ENCODE measurements around the gene RPS27L. TPM values are rescaled to one million over a fixed set of nuclear protein-coding genes. Genes with fewer than 3 reads are reported as not detected.

RPS27L gene
- polyA plus RNA-seq (2013, experiment 1 of 2), result 152 TPM
- 151 TPM for polyA plus RNA-seq (2013, experiment 2 of 2)

- Histone ChIP-seq H3K9me3 (ENCODE audit: insufficient read depth, low read depth, low read length) (no peaks in the 10 kb centered on the region), H3K36me3 (ENCODE audit: insufficient read depth, low read length) (peaks cover 35% of the 10 kb centered on the region), H3K27ac (ENCODE audit: low read depth, low read length) (peak within 1 kb of the TSS; percentile 75), H3K4me1 (ENCODE audit: insufficient read depth, low read length) (peaks cover 9% of the 10 kb centered on the region), H3K4me3 (ENCODE audit: low read length) (peak within 1 kb of the TSS; percentile 93), H3K27me3 (ENCODE audit: insufficient read depth, low read length) (no peaks in the 10 kb centered on the region), H3K9ac (ENCODE audit: low read depth, low read length) (peak within 1 kb of the TSS; percentile 88)
- WGBS, result under 1% methylated on average over 59 of the region's 60 CpGs
Observed at GRCh38 chr15:63157118-63157843, at the start of gene RPS27L. Gene RPS27L (minus strand): TSS chr15:63157477. CDS start chr15:63157405, 72 bp downstream.

- no peak overlapping the region for H3K9ac ChIP-seq (ENCODE audit: low read depth, low read length)
- H3K9me3 ChIP-seq (ENCODE audit: insufficient read depth, low read depth, low read length), result no peaks in the 10 kb centered on the region
- H3K4me1 ChIP-seq (ENCODE audit: insufficient read depth, low read length), result peaks cover 20% of the 10 kb centered on the region
- no peak overlapping the region for H3K4me3 ChIP-seq (ENCODE audit: low read length)
- WGBS, result no CpG with 5 or more reads among the region's 2 CpGs
- H3K27me3 ChIP-seq (ENCODE audit: insufficient read depth, low read length), result no peaks in the 10 kb centered on the region
- H3K36me3 ChIP-seq (ENCODE audit: insufficient read depth, low read length), result no peaks in the 10 kb centered on the region
- no peak overlapping the region for H3K27ac ChIP-seq (ENCODE audit: low read depth, low read length)
Observed at GRCh38 chr15:63206079-63206478, 48.8 kb upstream of the RPS27L start.

GRCh38 chr15:63203451-63204090, 46.3 kb upstream of the RPS27L start:
- H3K4me1 ChIP-seq (ENCODE audit: insufficient read depth, low read length), result peaks cover 19% of the 10 kb centered on the region
- 90% methylated on average over 9 of the region's 9 CpGs for WGBS
- H3K27ac ChIP-seq (ENCODE audit: low read depth, low read length), result no peak overlapping the region
- H3K27me3 ChIP-seq (ENCODE audit: insufficient read depth, low read length), result no peaks in the 10 kb centered on the region
- no peaks in the 10 kb centered on the region for H3K36me3 ChIP-seq (ENCODE audit: insufficient read depth, low read length)
- H3K4me3 ChIP-seq (ENCODE audit: low read length), result no peak overlapping the region
- no peak overlapping the region for H3K9ac ChIP-seq (ENCODE audit: low read depth, low read length)
- no peaks in the 10 kb centered on the region for H3K9me3 ChIP-seq (ENCODE audit: insufficient read depth, low read depth, low read length)

- Histone ChIP-seq H3K36me3 (ENCODE audit: insufficient read depth, low read length) (no peaks in the 10 kb centered on the region), H3K27ac (ENCODE audit: low read depth, low read length) (0 out of 2 replicates have a peak overlapping the region, but pooled peaks have one; percentile 15), H3K9me3 (ENCODE audit: insufficient read depth, low read depth, low read length) (no peaks in the 10 kb centered on the region), H3K4me3 (ENCODE audit: low read length) (no peak overlapping the region), H3K9ac (ENCODE audit: low read depth, low read length) (no peak overlapping the region), H3K27me3 (ENCODE audit: insufficient read depth, low read length) (no peaks in the 10 kb centered on the region), H3K4me1 (ENCODE audit: insufficient read depth, low read length) (peaks cover 26% of the 10 kb centered on the region)
- WGBS, result 95% methylated on average over 5 of the region's 5 CpGs
Observed at GRCh38 chr15:63202861-63203260, 45.6 kb upstream of the RPS27L start.

GRCh38 chr15:63200464-63201249, 43.4 kb upstream of the RPS27L start:
- Histone ChIP-seq H3K36me3 (ENCODE audit: insufficient read depth, low read length) (no peaks in the 10 kb centered on the region), H3K4me3 (ENCODE audit: low read length) (no peak overlapping the region), H3K27me3 (ENCODE audit: insufficient read depth, low read length) (no peaks in the 10 kb centered on the region), H3K27ac (ENCODE audit: low read depth, low read length) (no peak overlapping the region), H3K9me3 (ENCODE audit: insufficient read depth, low read depth, low read length) (no peaks in the 10 kb centered on the region), H3K4me1 (ENCODE audit: insufficient read depth, low read length) (peaks cover 48% of the 10 kb centered on the region), H3K9ac (ENCODE audit: low read depth, low read length) (no peak overlapping the region)
- 95% methylated on average over 5 of the region's 5 CpGs for WGBS

- WGBS, result 85% methylated on average over 7 of the region's 8 CpGs
- no peaks in the 10 kb centered on the region for H3K27me3 ChIP-seq (ENCODE audit: insufficient read depth, low read length)
- no peak overlapping the region for H3K9ac ChIP-seq (ENCODE audit: low read depth, low read length)
- peaks cover 61% of the 10 kb centered on the region for H3K4me1 ChIP-seq (ENCODE audit: insufficient read depth, low read length)
- H3K4me3 ChIP-seq (ENCODE audit: low read length), result no peak overlapping the region
- H3K27ac ChIP-seq (ENCODE audit: low read depth, low read length), result no peak overlapping the region
- H3K9me3 ChIP-seq (ENCODE audit: insufficient read depth, low read depth, low read length), result no peaks in the 10 kb centered on the region
- H3K36me3 ChIP-seq (ENCODE audit: insufficient read depth, low read length), result no peaks in the 10 kb centered on the region
Observed at GRCh38 chr15:63198371-63199250, 41.3 kb upstream of the RPS27L start.

GRCh38 chr15:63197626-63198025, 40.3 kb upstream of the RPS27L start:
- 100% methylated on average over 1 of the region's 1 CpG for WGBS
- Histone ChIP-seq H3K27me3 (ENCODE audit: insufficient read depth, low read length) (no peaks in the 10 kb centered on the region), H3K4me3 (ENCODE audit: low read length) (no peak overlapping the region), H3K27ac (ENCODE audit: low read depth, low read length) (no peak overlapping the region), H3K9ac (ENCODE audit: low read depth, low read length) (no peak overlapping the region), H3K36me3 (ENCODE audit: insufficient read depth, low read length) (no peaks in the 10 kb centered on the region), H3K9me3 (ENCODE audit: insufficient read depth, low read depth, low read length) (no peaks in the 10 kb centered on the region), H3K4me1 (ENCODE audit: insufficient read depth, low read length) (peaks cover 63% of the 10 kb centered on the region)

GRCh38 chr15:63196842-63197241, 39.6 kb upstream of the RPS27L start:
- Histone ChIP-seq H3K4me1 (ENCODE audit: insufficient read depth, low read length) (peaks cover 62% of the 10 kb centered on the region), H3K36me3 (ENCODE audit: insufficient read depth, low read length) (no peaks in the 10 kb centered on the region), H3K4me3 (ENCODE audit: low read length) (no peak overlapping the region), H3K9me3 (ENCODE audit: insufficient read depth, low read depth, low read length) (no peaks in the 10 kb centered on the region), H3K27ac (ENCODE audit: low read depth, low read length) (no peak overlapping the region), H3K27me3 (ENCODE audit: insufficient read depth, low read length) (no peaks in the 10 kb centered on the region), H3K9ac (ENCODE audit: low read depth, low read length) (no peak overlapping the region)
- WGBS, result no CpG with 5 or more reads among the region's 1 CpG

GRCh38 chr15:63195569-63196015, 38.3 kb upstream of the RPS27L start:
- Histone ChIP-seq H3K9me3 (ENCODE audit: insufficient read depth, low read depth, low read length) (no peaks in the 10 kb centered on the region), H3K4me3 (ENCODE audit: low read length) (no peak overlapping the region), H3K27me3 (ENCODE audit: insufficient read depth, low read length) (no peaks in the 10 kb centered on the region), H3K9ac (ENCODE audit: low read depth, low read length) (no peak overlapping the region), H3K36me3 (ENCODE audit: insufficient read depth, low read length) (no peaks in the 10 kb centered on the region), H3K4me1 (ENCODE audit: insufficient read depth, low read length) (peaks cover 72% of the 10 kb centered on the region), H3K27ac (ENCODE audit: low read depth, low read length) (no peak overlapping the region)
- 89% methylated on average over 3 of the region's 3 CpGs for WGBS

- H3K27ac ChIP-seq (ENCODE audit: low read depth, low read length), result no peak overlapping the region
- H3K4me3 ChIP-seq (ENCODE audit: low read length), result no peak overlapping the region
- H3K9me3 ChIP-seq (ENCODE audit: insufficient read depth, low read depth, low read length), result no peaks in the 10 kb centered on the region
- no peaks in the 10 kb centered on the region for H3K27me3 ChIP-seq (ENCODE audit: insufficient read depth, low read length)
- H3K9ac ChIP-seq (ENCODE audit: low read depth, low read length), result no peak overlapping the region
- 94% methylated on average over 2 of the region's 4 CpGs for WGBS
- no peaks in the 10 kb centered on the region for H3K36me3 ChIP-seq (ENCODE audit: insufficient read depth, low read length)
- H3K4me1 ChIP-seq (ENCODE audit: insufficient read depth, low read length), result peaks cover 77% of the 10 kb centered on the region
Observed at GRCh38 chr15:63194880-63195568, 37.7 kb upstream of the RPS27L start.
